ENCODE results near the gene KMT2E.

The KMT2E gene

GRCh38 chr7:105087981-105088380 lies 74.0 kb downstream of the KMT2E start:
- H4K20me1 ChIP-seq (ENCODE audit: insufficient read depth, low read length): no peaks in the 10 kb centered on the region
- no peak overlapping the region for H3K4me3 ChIP-seq (ENCODE audit: low read depth in 1 of 2, low read length in 2 of 2)
- no peak overlapping the region for H2AFZ ChIP-seq (ENCODE audit: low read depth, low read length)
- peaks cover 27% of the 10 kb centered on the region for H3K79me2 ChIP-seq (ENCODE audit: insufficient read depth, low read length)
- DNase-seq: no peak
- peaks cover 87% of the 10 kb centered on the region for H3K36me3 ChIP-seq (ENCODE audit: insufficient read depth, low read length)
- no peak for ATAC-seq (ENCODE audit: insufficient read depth, low read depth)
- no peak overlapping the region for H3K27ac ChIP-seq (ENCODE audit: low read length)
- no peak overlapping the region for H3K9ac ChIP-seq (ENCODE audit: low read depth, low read length)
- TF ChIP-seq EZH2 (IDR thresholded peaks at IDR 0.05; ENCODE audit: borderline replicate concordance, low read depth, low read length, severe bottlenecking): no peak
- TF ChIP-seq CTCF (IDR thresholded peaks at IDR 0.05; ENCODE audit: borderline replicate concordance, extremely low read depth, low read length, poor library complexity, severe bottlenecking): no peak
- no peaks in the 10 kb centered on the region for H3K9me3 ChIP-seq (ENCODE audit: insufficient read depth, low read length, severe bottlenecking)
- H3K27me3 ChIP-seq (ENCODE audit: insufficient read depth, low read length, poor library complexity): no peaks in the 10 kb centered on the region
- no peak overlapping the region for H3K4me2 ChIP-seq (ENCODE audit: insufficient read depth, low read length)
- H3K4me1 ChIP-seq (ENCODE audit: insufficient read depth, low read length): no peaks in the 10 kb centered on the region

- DNase-seq: no peak
- Histone ChIP-seq H3K79me2 (ENCODE audit: insufficient read depth, low read length) (peaks cover 23% of the 10 kb centered on the region), H3K36me3 (ENCODE audit: insufficient read depth, low read length) (peaks cover 87% of the 10 kb centered on the region)
Measured at GRCh38 chr7:105088456-105088855, 74.5 kb downstream of the KMT2E start.

GRCh38 chr7:105094966-105095365 lies 81.0 kb downstream of the KMT2E start:
- ATAC-seq (ENCODE audit: insufficient read depth, low read depth) (no peak), DNase-seq (no peak)
- H3K9ac ChIP-seq (ENCODE audit: low read depth, low read length): no peak overlapping the region
- TF ChIP-seq EZH2 (IDR thresholded peaks at IDR 0.05; ENCODE audit: borderline replicate concordance, low read depth, low read length, severe bottlenecking) (no peak), CTCF (IDR thresholded peaks at IDR 0.05; ENCODE audit: borderline replicate concordance, extremely low read depth, low read length, poor library complexity, severe bottlenecking) (no peak)
- H3K79me2 ChIP-seq (ENCODE audit: insufficient read depth, low read length): peaks cover 6% of the 10 kb centered on the region
- no peak overlapping the region for H3K27ac ChIP-seq (ENCODE audit: low read length)
- H3K27me3 ChIP-seq (ENCODE audit: insufficient read depth, low read length, poor library complexity): no peaks in the 10 kb centered on the region
- H4K20me1 ChIP-seq (ENCODE audit: insufficient read depth, low read length): 0 out of 2 replicates have a peak, but pooled peaks cover 2% of the 10 kb centered on the region
- H3K4me3 ChIP-seq (ENCODE audit: low read depth in 1 of 2, low read length in 2 of 2): no peak overlapping the region
- no peaks in the 10 kb centered on the region for H3K9me3 ChIP-seq (ENCODE audit: insufficient read depth, low read length, severe bottlenecking)
- no peak overlapping the region for H3K4me2 ChIP-seq (ENCODE audit: insufficient read depth, low read length)
- H3K4me1 ChIP-seq (ENCODE audit: insufficient read depth, low read length): no peaks in the 10 kb centered on the region
- peaks cover 80% of the 10 kb centered on the region for H3K36me3 ChIP-seq (ENCODE audit: insufficient read depth, low read length)
- no peak overlapping the region for H2AFZ ChIP-seq (ENCODE audit: low read depth, low read length)

More at GRCh38 chr7:105088456-105088855, 74.5 kb downstream of the KMT2E start:
- 0 out of 3 replicates have a peak, but pooled peaks have one; percentile 11 for ATAC-seq (ENCODE audit: insufficient read depth, low read depth)
- Histone ChIP-seq H3K4me3 (ENCODE audit: low read depth in 1 of 2, low read length in 2 of 2) (no peak overlapping the region), H3K4me2 (ENCODE audit: insufficient read depth, low read length) (no peak overlapping the region), H3K9ac (ENCODE audit: low read depth, low read length) (no peak overlapping the region), H3K27me3 (ENCODE audit: insufficient read depth, low read length, poor library complexity) (no peaks in the 10 kb centered on the region), H4K20me1 (ENCODE audit: insufficient read depth, low read length) (no peaks in the 10 kb centered on the region), H2AFZ (ENCODE audit: low read depth, low read length) (no peak overlapping the region), H3K27ac (ENCODE audit: low read length) (no peak overlapping the region), H3K9me3 (ENCODE audit: insufficient read depth, low read length, severe bottlenecking) (no peaks in the 10 kb centered on the region), H3K4me1 (ENCODE audit: insufficient read depth, low read length) (no peaks in the 10 kb centered on the region)
- TF ChIP-seq EZH2 (IDR thresholded peaks at IDR 0.05; ENCODE audit: borderline replicate concordance, low read depth, low read length, severe bottlenecking) (no peak), CTCF (IDR thresholded peaks at IDR 0.05; ENCODE audit: borderline replicate concordance, extremely low read depth, low read length, poor library complexity, severe bottlenecking) (no peak)

GRCh38 chr7:105096306-105096705 lies 82.3 kb downstream of the KMT2E start:
- DNase-seq (no peak), ATAC-seq (ENCODE audit: insufficient read depth, low read depth) (no peak)
- H3K4me1 ChIP-seq (ENCODE audit: insufficient read depth, low read length): no peaks in the 10 kb centered on the region
- H3K4me2 ChIP-seq (ENCODE audit: insufficient read depth, low read length): no peak overlapping the region
- H4K20me1 ChIP-seq (ENCODE audit: insufficient read depth, low read length): 0 out of 2 replicates have a peak, but pooled peaks cover 2% of the 10 kb centered on the region
- H3K4me3 ChIP-seq (ENCODE audit: low read depth in 1 of 2, low read length in 2 of 2): no peak overlapping the region
- no peak overlapping the region for H3K27ac ChIP-seq (ENCODE audit: low read length)
- H3K9ac ChIP-seq (ENCODE audit: low read depth, low read length): no peak overlapping the region
- no peaks in the 10 kb centered on the region for H3K9me3 ChIP-seq (ENCODE audit: insufficient read depth, low read length, severe bottlenecking)
- H3K79me2 ChIP-seq (ENCODE audit: insufficient read depth, low read length): peaks cover 17% of the 10 kb centered on the region
- peaks cover 83% of the 10 kb centered on the region for H3K36me3 ChIP-seq (ENCODE audit: insufficient read depth, low read length)
- no peak overlapping the region for H2AFZ ChIP-seq (ENCODE audit: low read depth, low read length)
- TF ChIP-seq CTCF (IDR thresholded peaks at IDR 0.05; ENCODE audit: borderline replicate concordance, extremely low read depth, low read length, poor library complexity, severe bottlenecking) (no peak), EZH2 (IDR thresholded peaks at IDR 0.05; ENCODE audit: borderline replicate concordance, low read depth, low read length, severe bottlenecking) (no peak)
- H3K27me3 ChIP-seq (ENCODE audit: insufficient read depth, low read length, poor library complexity): no peaks in the 10 kb centered on the region
